Measurements from ENCODE around the gene CRTC2.
"Not testable (repeated sequence)": the region's sequence is repeated elsewhere in the genome, so short reads cannot be mapped to it uniquely, and the experiment has no call there.

CRTC2 gene, protein sequence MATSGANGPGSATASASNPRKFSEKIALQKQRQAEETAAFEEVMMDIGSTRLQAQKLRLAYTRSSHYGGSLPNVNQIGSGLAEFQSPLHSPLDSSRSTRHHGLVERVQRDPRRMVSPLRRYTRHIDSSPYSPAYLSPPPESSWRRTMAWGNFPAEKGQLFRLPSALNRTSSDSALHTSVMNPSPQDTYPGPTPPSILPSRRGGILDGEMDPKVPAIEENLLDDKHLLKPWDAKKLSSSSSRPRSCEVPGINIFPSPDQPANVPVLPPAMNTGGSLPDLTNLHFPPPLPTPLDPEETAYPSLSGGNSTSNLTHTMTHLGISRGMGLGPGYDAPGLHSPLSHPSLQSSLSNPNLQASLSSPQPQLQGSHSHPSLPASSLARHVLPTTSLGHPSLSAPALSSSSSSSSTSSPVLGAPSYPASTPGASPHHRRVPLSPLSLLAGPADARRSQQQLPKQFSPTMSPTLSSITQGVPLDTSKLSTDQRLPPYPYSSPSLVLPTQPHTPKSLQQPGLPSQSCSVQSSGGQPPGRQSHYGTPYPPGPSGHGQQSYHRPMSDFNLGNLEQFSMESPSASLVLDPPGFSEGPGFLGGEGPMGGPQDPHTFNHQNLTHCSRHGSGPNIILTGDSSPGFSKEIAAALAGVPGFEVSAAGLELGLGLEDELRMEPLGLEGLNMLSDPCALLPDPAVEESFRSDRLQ

DNA sequence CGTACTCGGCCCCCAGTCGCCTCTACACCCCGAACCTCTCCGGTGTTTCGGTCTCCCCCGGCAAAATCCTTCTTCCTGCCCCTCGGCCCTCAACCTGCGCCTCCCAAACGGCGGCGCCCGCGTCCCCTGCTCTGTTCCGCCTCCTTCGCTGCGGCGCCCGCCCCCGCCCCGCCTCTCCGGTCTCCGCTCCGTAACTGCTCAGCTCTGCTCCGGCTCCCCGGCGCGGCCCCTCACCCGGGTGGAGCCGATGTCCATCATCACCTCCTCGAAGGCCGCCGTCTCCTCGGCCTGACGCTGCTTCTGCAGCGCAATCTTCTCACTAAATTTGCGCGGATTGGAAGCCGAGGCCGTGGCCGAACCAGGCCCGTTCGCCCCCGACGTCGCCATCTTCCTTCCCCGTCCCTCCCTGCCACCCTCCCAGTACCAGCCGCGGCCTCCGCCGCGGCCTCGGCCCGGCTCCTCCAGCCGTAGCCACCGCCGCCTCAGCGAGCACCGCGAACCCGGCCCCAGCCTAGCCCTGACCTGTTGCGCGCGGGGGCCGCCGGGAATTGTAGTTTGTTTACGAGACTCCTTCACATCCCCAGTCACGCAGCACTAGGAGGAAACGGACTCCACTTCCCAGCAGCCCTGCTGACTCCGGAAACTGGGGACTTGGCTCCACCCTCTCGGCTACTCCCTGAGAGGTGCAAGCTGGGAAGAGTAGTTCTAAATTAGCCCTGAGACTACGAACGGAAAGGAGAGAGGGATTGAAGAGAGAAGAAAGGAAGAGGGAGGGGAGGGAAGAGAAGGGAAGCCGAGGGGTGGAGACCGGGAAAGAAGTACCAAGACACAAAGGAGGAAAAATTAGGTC, at the start of gene CRTC2:
TSS of gene CRTC2 (minus strand) at position 502 of the 850 bp plus-strand sequence. CDS start at position 387, 115 bp downstream.
- peak; percentile 98 for DNase-seq

DNA sequence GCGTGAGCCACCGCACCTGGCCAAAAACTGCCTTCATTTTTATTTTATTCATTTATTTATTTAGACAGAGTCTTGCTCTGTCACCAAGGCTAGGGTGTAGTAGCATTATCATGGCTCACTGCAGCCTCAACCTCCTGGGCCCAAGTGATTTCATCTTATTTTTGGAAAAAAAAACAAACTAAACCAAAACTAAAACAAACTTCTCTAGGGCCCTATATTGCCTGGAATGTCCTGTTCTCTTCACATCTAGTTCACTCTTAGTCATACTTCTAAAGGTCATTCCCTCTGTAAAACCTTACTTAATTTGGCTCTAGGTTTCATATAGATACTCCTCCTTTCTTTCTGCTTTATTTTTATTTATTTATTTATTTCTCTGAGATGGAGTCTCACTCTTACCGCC, 47.7 kb upstream of the CRTC2 start:
- DNase-seq: no peak

DNA sequence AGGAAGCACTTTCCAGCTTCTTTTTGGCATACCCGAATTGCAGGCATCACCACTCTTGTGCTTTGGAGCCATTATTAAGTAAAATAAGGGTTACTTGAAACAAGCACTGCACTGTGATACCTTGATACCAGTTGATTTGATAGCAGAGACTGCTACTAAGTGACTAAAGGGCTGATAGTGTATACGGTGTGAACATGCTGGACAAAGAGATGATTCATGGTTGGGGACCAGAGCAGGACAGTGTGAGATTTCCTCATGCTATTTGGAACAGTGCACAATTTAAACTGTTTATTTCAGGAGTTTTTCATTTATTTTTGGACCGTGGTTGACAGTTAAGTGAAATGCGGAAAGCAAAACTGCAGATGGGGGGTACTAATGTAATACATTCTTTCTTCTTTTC, 42.0 kb upstream of the CRTC2 start:
- no peak for DNase-seq

DNA sequence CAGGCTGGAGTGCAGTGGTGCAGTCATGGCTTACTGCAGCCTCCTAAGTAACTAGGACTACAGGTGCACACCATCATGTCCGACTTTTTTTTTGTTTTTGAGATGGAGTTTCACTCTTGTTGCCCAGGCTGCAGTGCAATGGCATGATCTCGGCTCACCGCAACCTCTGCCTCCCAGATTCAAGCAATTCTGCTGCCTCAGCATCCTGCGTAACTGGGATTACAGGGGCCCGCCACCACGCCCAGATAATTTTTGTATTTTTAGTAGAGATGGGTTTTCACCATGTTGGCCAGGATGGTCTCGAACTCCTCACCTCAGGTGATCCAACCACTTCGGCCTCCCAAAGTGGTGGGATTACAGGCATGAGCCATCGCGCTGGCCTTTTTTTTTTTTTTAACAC, 38.5 kb upstream of the CRTC2 start:
- not testable (repeated sequence) for DNase-seq

DNA sequence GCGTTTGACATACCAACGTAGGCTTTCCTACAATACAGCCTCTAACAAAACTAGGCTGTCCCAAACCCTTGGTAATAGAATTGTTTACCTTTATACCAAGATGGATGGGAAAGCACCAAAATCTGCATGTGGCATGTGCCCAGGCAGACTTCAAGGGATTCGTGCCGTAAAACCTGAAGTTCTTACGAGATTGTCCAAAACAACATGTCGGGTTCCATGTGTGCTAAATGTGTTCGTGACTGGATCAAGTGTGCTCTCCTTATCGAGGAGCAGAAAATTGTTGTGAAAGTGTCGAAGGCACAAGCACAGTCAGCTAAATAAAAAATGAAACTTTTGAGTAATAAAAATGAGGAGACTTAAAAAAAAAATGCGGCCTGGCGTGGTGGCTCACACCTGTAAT, 37.2 kb upstream of the CRTC2 start:
- DNase-seq: no peak

DNA sequence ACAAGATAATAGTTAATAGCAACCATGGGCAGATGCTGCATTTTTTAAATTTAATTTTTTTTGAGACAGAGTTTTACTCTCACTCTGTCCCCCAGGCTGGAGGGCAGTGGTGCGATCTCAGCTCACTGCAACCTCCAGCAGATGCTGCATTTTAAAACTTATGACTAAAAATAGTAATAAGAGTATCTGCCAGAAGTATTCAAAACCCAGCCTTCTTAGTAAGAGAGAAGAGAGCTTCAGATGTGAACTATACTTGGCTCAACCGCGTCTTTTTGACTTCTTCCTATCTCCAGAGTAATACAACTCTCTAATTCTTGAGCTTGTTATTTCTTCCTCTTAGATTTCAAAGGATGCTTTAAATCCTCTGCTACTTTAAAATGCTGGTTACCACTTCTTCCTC, 36.8 kb upstream of the CRTC2 start:
- DNase-seq: no peak

DNA sequence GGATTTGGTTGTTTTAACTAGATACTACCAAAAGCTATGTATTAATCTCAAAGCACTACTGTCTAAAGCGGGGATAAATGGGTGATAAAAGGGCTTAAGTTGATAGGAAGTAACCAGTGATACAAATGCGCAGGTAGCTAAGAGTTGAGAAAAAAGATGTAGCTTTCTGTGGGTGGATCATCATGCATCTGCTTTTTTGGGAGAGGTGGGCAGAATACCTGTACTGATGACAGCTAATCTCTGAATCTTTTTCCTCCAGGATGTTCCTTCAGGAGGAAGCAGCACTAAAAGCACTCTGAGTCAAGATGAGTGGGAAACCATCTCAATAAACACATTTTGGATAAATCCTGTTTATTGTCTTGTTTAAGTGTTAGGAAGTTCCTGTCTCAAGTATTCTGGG, 33.4 kb upstream of the CRTC2 start:
- DNase-seq: no peak

DNA sequence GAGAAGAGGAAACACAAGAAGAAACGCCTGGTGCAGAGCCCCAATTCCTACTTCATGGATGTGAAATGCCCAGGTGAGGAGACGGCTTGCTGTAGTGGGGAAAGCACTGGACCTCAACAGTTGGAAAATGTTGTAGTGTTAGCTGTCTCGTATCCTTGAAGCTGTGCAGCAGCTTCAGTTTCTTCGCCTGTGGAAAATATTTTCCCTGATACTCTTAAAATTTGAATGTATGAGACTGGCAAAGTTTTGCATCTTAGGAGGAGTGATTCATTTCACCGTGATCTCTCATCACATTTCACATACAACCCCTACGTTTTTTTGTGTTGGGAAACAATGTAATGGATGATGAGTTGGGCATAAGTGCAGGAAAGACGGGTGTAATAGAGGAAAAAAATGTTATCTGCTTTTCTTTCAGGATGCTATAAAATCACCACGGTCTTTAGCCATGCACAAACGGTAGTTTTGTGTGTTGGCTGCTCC, 32.8 kb upstream of the CRTC2 start:
- no peak for DNase-seq

DNA sequence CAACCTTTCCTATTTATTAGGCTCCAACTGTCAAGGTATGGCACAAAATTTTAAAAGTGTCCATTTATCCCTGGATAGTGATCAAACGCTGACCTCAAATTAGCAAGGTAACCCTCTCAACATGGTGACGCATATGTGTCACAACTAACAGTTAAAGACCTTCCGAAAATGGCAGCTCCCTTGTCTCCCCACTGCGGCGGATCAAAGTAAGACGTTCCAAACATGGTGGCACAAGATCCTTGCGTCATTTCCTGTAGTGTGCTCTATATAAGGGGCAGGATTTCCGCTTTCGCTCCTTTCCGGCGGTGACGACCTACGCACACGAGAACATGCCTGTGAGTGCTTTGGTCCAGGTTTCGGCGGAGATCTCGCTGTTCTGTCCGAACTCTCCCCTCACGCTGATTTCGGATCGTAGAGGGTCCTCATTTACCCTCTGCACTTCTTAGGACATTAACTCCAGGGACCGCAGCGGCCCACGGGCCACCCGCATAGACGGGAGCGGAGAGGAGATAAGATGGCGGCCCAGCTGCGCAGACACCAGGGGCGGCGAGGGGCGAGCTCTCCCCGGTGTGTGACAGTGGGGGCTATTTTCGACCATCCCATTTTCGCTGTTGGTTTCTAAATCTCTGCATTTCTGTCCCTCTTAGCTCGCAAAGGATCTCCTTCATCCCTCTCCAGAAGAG, 32.2 kb upstream of the CRTC2 start, which contains the start of gene RPS27:
TSS of gene RPS27 (plus strand) at position 295 of the 683 bp plus-strand sequence. CDS start at position 330, 35 bp downstream.
- peak; percentile 98 for DNase-seq

DNA sequence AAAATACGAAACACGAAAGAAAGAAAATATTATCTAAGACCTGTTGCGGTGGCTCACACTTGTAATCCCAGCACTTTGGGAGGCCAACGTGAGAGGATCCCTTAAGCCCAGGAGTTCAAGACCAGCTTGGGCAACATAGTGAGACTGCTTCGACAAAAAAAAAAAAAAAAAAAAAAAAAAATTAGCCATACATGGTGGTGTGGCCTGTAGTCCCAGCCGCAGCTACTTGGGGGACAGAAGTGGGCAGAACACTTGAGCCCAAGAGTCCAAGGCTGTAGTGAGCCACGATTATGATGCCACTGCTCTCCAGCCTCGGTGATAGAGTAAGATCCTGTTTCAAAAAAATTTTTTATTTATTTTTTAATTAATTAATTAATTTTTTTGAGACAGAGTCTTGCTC, 29.2 kb upstream of the CRTC2 start:
- no peak for DNase-seq

DNA sequence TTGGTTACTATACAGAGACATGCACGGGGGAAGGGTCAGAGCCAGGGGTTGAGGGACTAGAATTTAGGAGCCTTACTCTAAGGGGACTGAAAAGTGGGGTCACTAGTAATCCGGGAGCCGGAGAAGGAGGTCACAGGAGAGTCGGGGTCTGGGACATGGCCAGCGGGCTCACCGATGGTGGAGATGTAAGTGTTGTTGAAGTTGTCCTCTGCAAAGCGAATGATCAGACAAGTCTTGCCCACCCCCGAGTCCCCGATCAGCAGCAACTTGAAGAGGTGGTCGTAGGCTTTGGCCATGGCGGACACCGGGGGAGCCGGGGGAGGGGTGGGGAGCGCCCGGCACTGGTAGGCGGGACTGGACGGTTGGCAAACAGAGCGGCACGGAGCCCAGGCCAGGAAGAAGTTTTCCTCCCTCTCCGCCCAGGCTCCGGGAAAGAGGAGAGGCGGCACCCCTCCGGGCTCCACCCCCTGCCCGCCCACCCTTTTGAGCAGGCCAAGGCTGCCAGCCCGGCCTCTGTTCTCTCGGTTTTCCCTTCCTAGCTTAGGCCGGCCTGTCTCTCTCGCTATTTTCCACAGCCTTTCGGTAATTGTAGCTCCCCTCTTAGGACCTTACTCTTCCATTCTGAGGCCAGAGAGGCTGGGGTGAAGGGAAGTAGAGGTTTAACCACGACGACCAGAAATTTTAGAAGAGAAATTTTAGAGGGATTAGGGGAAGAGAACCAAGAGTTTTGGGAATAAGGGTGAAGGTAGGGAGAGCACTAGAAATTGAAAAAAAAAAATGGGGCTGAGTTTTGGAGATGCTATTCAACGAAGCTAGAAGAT, 27.7 kb upstream of the CRTC2 start, which contains the start of gene RAB13:
TSS of gene RAB13 (minus strand) at position 399 of the 821 bp plus-strand sequence. CDS start at position 296, 103 bp downstream.
- DNase-seq: peak; percentile 85

DNA sequence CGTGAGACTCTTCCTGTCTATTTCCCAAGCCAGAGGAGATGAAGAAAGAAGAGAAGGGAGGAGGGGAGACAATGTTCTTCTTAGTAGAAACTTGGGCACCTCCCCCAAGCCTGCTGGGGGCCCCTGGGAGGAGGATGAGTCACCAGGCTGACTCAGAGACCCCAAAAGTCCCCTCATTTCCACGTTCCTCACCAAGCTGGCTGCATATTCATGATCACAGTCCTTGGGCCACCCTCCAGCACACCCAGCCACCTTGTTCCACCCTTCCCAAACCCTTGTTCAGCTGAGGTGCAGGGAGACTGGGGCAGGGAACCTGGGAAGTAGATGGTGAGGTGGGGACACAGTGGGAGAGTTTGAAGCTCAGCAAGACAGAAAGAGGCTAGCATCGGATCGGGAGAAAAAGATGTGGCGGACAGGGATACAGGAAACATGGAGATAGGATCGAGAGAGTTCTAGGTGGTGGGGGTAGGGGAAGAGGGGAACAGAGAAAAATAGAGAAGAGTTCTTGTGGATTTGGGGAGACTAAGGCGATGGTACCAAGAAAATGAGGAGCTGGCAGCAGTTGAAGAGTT, 27.0 kb upstream of the CRTC2 start:
- no peak for DNase-seq

DNA sequence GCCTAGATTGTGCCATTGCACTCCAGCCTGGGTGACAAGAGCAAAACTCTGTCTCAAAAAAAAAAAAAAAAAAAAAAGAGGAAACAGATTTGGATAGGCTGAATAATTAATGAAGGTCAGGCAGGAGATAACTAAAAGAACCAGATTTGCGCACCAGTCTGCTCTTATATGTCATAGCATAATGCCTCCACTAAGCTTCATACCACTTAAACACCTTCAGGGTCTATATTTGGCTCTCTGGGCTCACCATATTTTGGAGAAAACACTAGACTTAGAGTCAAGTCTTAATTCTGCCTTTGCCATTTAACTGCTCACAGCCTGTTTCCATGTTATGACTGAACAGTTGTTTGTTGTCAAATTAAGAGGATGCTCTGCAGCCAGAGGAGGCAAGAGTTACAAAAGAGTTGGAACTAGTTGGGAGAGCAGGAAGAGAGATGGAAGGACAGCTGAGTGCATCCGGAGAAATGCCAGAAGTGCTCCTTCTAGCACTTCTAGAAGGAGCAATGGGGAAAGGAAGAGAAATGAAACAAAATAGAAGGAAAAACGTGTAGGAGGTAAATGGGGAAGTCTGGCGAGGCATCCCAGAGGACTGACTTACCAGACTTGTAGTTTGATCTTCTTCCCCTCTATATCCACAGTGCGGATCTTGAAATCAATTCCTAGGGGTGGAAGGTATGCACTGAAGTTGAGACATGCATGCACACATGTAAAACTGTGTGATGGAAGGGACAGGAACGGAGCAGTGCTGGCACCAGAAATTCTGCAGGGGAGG, 25.9 kb upstream of the CRTC2 start:
- DNase-seq: no peak

DNA sequence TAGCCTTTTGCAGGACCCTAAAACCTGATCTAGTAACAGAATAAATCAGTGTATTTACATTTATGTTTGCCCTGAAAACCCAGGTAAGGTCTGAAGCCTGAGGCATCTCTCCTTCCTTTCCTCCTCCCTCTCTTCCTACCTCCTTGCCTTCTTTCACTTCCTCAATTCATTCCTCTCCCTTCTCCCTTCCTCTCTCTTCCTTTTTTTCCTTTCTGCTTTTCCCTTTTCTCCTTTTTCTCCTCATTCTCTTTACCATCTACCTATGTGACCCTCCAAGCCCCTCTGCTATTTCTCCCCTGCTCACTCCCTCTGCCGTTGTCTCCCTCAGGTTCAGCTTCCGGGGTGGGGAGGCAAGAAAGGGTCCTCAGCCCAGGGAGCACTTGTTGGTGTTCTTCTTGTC, 23.3 kb upstream of the CRTC2 start:
- not testable (repeated sequence) for DNase-seq

DNA sequence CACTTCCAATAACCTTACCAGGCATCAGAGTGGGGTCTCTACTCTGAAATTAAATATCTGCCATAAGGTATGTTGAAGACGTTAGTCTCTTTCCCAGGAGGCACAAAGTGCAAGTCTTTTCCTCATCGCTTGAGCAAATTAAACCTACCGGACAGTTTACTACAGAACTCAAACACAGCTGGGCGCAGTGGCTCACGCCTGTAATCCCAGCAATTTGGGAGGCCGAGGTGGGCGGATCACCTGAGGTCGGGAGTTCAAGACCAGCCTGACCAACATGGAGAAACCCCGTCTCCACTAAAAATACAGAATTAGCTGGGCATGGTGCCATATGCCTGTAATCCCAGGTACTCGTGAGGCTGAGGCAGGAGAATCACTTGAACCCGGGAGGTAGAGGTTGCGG, 20.7 kb upstream of the CRTC2 start:
- not testable (repeated sequence) for DNase-seq

DNA sequence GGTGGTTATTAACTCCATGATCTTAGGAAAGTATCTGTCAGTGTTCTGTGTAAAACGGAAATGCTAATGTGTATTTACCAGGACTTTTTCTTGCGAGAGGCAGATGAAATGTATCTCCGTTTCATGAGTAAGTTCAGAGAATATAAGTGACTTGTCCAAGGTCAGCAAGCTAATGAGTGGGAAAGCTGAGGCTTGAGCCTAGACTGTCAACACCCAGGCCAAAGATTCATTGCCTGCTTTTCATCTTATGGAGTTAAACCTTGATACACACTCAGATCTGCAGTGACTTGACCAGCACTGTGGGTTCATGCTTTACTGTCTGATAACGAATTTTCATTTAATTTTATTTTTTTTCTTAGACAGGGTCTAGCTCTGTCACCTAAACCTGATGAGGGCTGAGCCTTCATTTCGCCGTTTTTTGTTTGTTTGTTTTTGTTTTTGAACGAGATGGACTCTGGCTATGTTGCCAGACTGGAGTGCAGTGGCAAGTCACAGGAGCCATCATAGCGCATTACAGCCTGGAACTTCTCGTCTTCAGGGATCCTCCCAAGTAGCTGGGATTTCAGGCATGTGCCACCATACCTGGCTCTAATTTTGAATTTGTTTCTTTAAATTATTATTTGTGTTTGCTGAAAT, 20.0 kb upstream of the CRTC2 start:
- no peak for DNase-seq

DNA sequence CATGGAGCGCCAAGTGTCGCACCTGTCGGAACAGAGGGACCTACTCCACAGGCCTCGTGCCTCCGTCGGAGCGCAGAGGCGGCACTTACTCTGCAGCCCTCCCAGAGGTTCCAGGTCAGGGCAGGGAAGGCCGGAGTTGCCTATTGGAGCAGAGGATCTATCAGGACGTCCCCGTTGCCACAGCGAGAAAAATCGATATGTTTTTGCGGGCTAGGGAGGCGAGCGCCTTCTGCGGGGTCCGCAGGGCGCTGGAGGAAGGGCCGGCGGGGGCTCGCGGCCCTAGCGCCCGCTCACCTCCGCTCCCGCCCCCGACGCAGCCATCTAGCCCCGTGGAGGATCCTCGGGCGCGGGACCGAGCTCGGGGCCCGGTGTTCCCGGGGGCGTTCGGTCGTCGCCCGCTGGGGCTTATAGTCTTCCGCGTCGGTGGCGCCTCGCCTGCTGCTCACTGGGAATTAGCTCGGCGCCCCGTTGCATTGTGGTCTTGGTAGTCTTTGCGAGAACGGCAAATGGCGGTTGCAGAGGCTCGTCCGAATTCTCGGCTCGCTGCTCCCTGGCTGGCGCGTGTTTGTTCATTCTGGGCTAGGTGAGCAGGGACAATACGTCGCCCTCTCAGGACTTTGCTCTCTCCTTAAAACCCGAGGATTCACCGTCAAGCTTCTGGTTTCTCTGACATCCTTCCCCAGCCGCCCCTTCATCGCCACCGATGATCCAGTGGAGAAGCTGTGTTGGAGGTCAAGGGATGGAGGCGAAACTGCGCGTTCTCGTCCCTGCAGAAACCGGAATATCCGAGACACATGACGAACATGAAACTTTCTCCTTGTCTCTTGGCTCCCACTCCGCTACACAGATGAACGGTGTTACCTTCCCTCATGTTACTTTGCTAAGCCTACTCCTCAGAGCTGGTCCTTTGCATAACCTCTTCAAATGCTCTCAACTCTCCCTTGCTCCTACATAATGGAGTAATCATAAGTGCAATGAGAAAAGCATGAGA, 19.1 kb upstream of the CRTC2 start, which contains the start of gene JTB:
TSS of gene JTB (minus strand) at position 425 of the 991 bp plus-strand sequence. CDS start at position 3, 422 bp downstream.
- peak; percentile 82 for DNase-seq

DNA sequence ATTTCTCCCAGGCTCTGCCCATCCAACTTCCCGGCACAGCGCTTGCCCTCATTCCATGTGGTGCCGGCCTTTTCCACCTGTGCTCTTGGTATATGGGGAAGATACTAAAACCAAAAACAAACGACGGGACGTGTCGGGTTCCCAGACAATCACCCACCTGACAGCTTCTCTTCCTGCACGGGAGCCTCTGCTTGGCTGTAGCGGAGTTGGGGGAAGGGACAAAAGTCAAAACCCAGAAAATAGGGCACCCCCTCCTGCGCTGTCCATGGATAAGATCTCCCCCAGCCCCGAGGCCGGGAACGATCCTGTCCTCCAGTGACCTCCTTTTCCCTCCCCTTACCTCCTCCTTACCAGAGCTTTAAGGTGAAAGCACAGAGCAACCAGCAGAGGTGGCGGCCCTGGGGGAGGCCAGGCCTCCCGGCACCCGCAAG, 18.4 kb upstream of the CRTC2 start:
- DNase-seq: no peak

All from DMS79 treated with DMSO at 0.1 percent for 48 hours (cell line).